ENCODE measurements around the gene ASMTL.
"Not testable (repeated sequence)": the region's sequence is repeated elsewhere in the genome, so short reads cannot be mapped to it uniquely, and the experiment has no call there.

The ASMTL gene, protein sequence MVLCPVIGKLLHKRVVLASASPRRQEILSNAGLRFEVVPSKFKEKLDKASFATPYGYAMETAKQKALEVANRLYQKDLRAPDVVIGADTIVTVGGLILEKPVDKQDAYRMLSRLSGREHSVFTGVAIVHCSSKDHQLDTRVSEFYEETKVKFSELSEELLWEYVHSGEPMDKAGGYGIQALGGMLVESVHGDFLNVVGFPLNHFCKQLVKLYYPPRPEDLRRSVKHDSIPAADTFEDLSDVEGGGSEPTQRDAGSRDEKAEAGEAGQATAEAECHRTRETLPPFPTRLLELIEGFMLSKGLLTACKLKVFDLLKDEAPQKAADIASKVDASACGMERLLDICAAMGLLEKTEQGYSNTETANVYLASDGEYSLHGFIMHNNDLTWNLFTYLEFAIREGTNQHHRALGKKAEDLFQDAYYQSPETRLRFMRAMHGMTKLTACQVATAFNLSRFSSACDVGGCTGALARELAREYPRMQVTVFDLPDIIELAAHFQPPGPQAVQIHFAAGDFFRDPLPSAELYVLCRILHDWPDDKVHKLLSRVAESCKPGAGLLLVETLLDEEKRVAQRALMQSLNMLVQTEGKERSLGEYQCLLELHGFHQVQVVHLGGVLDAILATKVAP

DNA sequence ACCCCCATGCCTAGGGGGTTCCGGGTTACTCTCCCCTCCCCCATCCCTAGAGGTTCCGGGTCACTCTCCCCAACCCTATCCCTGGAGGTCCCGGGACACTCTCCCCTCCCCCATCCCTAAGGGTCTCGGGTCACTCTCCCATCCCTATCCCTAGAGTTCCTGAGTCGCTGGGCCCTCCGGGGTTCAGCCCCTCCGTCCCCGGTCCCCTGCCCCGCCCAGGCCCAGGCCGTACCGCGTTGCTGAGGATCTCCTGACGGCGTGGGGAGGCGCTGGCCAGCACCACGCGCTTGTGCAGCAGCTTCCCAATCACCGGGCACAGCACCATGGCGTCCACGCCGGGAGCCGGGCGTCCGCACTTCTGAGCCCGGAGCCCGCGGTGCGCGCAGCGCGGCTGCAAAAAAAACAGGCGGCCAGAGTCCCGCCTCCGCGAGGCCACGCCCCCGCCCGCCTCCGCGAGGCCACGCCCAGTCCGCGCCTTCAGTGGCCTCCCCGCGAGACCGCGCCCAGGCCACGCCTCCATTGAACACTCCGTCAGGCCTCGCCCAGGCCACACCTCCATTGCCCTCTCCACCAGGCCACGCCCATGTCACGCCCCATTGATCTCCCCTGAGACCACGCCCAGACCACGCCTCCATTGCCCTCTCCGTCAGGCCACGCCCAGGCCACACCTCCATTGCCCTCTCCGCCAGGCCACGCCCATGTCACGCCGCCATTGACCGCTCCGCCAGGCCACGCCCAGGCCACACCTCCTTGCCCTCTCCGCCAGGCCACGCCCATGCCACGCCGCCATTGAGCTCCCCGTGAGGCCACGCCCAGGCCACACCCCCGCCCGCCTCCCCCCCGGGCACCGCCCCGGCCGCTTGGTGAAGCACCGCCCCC is at the start of gene ASMTL:
ASMTL (minus strand) TSS at position 394 of the 879 bp plus-strand sequence; CDS start at position 325, 69 bp downstream.
- DNase-seq, result no peak

DNA sequence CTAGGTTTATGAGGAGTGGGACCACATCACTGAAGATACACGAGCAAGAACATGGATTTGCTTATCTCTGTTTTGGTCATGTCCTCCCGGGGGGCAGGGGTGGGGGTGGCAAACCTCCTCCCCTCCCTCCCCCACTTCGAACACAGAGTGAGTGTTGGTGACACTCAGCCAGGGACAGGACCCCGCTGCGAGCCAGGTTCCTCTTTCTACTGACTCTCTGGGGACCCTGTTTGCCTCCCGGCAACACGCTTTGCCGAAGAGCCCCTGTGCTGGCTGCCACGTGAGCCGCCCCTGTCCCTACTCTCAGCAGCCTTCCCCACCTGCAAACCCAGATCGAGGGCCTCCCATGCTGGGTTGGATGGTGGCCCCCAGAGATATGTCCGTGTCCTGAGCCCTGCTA is 49.5 kb upstream of the ASMTL start:
- DNase-seq, result no peak

DNA sequence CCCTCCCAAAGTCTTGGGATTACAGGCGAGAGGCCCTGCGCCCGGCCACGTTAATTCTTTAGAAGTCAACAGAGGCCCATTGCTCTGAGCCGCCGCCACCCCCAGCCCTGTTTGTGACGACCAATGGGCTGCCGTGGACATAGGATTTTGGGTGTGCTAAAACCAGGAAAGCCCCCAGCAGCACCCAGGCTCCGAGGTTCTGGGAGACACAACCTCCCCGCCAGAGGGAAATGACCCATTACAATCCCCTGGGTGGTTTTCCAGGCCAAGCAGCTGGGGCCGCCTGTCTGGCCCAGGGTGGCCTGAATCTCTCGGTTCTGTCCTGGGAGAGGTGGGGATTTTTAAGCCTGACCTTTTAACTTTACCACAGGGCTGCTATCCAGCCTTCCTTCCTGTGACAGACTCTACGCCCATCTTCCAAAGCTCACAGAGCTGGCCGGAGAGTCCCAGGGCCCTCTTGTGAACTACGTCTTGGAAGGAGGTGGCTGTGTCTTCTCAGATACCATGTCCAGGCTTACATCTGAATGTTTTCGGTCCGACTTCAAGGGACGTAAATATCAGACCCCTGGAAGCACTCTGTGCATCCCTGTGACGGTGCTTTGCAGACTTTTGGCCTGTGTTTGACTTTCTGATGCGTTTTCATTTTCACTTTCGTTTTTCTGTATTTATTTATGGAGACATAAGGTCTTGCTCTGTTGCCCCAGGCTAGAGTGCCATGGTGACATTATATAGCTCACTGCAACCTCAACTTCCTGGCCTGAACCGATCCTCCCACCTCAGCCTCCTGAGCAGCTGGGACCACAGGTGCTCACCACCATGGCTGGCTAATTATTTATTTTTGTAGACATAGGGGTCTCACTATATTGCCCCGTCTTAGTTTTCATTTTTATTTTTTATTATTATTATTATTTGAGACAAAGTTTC is 48.3 kb upstream of the ASMTL start:
- no peak for DNase-seq

DNA sequence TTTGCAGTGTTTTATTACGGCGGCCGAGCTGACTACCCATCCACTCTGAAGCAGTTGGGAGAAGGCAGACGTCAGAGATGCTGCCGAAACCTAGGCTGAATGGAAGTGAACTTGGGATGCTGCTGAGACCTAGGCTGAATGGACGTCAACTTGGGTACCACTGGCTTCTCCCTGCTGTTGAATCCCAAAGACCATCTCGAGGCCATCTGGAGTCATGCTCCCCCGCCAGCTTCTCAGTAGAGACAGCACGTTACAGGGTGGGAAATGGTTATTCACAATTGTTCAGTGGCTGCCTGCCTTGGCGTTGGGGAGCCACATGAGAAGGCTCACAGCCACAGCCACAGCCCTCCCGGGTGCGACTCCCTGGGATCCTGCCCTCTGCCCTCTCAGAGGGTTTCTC is 43.4 kb upstream of the ASMTL start:
- DNase-seq, result no peak

DNA sequence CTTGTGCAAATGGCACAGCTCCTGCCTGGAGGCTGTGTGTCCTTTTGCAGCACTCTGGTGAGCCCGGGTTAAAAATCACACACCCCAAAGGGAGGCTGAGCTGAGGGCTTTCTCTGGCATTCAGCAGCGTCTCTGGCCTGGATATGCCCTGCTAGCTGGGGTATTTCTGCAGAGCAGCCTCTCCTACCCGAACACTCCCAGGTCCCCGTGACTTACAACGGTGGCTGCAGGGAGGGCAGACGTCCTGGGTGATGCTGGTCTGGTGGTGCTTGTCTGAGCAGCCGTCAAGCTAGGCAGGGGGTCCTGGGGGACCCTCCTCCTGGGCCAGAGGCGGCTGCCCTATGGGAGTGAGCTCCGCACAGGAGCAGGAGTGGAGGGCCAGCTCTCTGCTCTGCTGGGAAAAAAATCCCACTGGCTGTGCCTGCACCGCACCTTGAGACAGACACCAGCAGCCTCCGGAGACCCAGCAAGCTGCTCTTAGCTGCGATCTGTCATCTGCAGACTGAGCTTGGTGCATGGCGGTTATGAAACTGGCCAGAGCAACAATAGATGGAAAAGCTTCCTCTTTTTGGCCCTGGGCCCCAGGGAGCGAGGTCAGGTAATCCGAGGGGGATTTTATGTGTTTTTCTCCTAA is 41.3 kb upstream of the ASMTL start:
- DNase-seq, result no peak

DNA sequence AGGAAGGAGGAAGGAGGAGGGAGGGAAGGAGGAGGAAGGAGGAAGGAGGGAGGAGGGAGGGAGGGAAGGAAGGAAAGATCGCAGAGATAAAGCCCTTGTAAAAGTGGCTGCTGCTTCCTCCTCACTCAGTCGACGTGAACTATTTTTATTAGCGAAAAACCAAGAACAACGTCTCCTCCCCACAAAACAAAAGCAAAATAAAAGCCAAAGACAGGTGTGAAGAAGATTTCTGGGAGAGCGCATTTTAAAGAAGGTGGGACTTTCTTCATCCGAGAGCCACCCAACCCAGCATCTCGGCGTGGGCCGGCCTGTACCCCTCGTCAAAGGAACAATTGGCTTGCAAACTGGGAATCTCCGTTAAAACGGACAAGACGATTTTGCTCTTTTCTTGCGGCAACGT is 40.7 kb upstream of the ASMTL start:
- no peak for DNase-seq

DNA sequence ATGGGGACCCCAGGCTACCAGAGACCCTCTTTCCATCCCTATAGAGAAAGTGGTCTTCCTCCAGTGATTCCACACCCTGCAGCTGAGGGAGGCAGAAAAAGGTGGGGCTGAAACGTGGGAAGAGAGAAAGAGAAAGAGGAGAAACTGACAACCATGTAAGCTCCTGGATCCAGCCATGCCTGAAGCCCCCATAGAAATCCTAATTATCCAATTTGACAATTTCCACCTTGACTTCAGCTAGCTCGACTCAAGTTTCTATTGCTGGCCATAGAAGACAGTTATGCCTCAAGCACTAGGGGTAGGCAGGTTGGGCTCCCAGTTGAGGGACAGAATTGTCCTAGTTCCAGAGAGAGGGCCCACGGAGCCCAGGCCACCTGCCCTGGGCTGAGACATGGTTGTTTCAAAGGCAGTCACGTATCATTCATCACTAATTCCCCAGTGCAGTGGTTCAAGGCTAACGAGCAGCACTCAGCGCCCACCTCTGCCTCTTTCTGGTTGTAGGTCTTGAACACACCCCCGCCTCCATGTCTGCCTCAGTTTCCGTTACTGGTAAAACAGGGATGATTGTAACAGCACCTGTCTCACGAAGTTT is 39.8 kb upstream of the ASMTL start:
- DNase-seq, result no peak

DNA sequence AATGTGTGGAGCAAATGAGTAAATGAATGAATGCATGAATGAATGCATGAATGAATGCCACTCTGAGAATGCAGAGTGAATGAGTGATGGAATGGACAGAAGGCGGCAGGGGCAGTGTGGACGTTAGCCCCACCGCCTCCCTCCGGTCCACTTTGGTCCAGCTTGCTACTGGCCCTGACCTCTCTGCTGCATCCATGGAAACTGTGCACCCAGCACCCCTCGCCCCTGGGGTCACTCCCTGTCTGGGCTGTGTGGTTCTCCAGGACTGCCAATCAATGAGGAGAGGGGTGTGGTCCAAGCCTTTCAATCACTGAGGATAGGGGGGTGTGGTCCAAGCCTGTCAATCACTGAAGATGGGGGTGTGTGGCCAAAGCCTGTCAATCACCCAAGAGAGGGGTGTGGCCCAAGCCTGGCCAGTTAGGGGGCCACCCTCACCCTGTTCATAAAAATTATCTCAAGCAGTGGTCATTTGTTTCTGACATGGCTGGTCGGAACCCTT is 39.2 kb upstream of the ASMTL start:
- DNase-seq, result no peak

DNA sequence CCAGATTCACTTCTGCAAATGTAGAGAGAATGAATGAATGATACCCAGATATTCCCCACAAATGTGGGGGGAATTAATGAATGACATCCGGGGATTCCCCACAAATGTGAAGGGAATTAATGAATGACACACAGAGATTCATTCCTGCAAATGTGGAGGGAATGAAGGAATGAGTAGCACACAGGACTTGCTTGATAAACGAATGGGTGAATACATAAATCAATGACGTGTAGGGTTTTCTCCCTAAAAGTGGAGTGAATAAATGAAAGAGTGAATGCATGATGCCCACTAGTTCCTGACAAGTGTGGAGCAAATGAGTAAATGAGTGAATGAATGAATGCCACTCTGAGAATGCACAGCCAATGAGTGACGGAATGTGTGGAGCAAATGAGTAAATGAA is 38.5 kb upstream of the ASMTL start:
- DNase-seq, result not testable (repeated sequence)

DNA sequence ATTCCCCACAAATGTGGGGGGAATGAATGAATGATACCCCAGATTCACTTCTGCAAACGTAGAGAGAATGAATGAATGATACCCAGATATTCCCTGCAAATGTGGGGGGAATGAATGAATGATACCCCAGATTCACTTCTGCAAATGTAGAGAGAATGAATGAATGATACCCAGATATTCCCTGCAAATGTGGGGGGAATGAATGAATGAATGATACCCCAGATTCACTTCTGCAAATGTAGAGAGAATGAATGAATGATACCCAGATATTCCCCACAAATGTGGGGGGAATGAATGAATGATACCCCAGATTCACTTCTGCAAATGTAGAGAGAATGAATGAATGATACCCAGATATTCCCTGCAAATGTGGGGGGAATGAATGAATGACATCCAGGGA is 38.0 kb upstream of the ASMTL start:
- DNase-seq, result not testable (repeated sequence)

DNA sequence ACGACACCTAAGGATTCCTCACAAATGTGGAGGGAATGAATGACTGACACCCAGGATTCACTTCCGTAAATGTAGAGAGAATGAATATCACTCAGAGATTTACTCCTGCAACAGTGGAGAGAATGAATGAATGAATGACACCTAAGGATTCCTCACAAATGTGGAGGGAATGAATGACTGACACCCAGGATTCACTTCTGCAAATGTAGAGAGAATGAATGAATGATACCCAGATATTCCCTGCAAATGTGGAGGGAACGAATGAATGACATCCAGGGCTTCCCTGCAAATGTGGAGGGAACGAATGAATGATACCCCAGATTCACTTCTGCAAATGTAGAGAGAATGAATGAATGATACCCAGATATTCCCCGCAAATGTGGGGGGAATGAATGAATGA is 36.6 kb upstream of the ASMTL start:
- not testable (repeated sequence) for DNase-seq

DNA sequence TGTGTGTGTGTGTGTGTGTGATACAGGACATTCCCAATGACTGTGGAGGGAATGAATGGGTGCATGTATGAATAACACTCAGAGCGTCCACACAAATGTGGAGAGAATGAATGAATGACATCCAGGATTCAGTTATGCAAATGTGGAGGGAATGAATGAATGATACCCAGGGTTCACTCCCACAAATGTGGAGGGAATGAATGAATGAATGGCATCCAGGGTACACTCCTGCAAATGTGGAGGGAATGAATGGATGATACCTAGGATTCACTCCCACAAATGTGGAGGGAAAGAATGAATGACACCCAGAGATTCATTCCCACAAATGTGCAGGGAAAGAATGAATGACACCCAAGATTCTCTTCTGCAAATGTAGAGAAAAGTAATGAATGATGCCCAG is 36.0 kb upstream of the ASMTL start:
- DNase-seq, result no peak

DNA sequence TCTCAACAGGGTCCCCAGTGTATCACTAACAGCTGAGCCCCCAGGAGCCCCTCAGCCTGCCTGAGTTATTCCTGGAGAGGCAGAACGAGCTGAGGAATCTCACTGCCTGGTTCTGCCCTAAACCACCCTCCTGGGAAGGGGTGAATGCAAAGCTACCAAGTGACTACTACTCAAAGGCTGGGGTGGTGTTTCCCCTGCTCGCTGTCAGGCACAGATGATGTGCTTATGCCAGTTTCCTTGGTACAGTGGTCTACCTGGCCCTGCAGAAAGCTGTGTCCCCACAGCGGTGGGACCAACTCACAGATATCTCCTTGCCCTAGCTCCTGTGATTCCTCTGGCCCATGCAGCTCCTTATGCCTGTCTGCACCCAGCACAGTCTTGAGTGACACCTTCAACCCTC is 35.4 kb upstream of the ASMTL start:
- no peak for DNase-seq

DNA sequence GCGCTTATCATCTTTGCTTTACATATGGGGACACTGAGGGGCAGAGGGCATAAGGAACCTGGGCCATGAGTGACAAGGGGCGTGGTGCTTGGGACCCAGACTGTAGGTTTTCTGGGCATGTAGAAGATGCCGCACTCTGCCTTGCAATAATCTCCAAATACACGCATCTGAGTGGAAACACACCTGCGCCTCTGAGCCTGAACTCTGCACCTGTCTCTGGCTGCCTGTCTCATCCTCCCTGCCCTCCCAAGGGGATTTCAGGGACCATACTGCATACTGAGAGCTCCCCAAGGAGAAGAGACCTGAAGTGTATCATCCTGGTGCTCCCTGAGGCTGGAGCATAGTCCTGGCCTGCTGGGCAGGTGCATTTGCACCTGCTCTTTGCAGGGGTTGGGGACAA is 34.7 kb upstream of the ASMTL start:
- DNase-seq, result no peak

DNA sequence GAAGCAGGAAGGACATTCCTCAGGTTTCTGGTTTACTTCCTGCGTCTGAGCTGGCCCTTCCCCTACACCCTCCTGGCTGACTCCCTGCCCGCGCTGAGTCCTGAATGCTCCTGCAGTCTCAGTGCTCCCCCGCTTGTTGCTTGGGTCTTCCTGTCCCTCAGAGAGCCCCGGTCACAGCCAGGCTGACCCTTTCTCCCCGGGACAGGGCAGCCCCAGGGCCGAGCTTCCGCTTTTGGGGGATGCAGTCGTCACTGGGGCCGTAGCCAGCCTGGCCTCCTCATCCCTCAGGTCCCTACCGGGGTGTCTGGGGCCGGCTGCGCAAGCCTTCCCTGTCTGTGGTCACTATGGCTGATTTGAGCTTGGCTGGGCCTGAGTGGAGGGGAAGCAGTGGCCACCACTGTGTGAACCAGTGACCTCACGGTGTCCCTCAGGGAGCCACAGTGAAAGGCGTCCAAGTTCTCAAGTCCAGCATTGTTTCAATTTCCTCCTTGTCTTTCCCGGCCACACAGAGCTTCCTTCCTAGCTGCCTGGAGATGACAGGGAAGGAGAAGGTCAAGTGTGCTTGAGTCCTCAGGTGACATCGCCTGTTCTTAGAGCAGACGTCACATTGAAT is 34.1 kb upstream of the ASMTL start:
- no peak for DNase-seq

DNA sequence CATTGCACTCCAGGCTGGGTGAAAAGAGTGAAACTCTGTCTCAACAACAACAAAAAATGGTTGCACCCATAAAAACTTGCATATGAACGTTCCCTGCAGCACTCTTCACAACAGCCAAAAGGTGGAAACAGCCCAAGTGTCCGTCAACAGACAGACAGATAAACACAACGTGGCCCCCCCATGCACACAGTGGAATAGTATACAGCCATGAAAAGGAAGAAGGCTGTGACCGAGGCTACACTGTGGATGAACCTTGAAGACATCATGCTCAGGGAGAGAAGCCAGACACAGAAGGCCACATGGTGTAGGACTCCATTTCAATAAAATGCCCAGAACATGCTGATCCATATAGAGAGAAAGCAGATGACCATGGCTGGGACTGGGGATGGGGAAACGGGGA is 33.5 kb upstream of the ASMTL start:
- no peak for DNase-seq

DNA sequence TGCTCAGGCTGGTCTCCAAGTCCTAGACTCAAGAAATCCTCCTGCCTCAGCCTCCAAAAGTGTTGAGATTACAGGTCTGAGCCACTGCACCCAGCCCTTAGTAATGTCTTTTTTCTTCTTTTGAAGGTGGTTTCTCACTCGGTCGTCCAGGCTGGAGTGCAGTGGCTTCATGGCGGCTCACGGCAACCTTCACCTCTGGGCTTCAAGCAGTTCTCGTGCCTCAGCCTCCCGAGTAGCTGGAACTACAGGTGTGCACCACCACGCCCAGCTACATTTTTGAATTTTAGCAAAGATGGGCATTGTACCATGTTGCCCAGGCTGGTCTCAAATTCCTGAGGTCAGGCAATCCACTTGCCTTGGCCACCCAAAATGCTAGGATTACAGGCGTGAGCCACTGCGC is 32.3 kb upstream of the ASMTL start:
- DNase-seq, result no peak

DNA sequence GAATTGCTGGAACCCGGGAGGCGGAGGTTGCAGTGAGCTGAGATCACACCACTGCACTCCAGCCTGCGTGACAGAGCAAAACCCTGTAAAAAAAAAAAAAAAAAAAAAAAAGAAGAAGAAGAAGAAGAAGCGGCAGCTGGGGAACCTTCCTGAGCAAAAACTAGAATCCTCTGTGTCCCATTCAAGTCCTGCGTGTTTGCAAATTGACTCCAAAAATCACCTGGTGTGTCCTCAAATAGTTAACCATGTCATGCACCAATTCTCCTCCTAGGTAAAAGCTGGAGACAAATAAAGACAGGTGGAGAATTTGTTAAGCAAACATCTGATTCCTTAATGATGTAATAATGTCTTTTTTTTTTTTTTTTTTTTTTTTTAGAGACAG is 31.9 kb upstream of the ASMTL start:
- no peak for DNase-seq

DNA sequence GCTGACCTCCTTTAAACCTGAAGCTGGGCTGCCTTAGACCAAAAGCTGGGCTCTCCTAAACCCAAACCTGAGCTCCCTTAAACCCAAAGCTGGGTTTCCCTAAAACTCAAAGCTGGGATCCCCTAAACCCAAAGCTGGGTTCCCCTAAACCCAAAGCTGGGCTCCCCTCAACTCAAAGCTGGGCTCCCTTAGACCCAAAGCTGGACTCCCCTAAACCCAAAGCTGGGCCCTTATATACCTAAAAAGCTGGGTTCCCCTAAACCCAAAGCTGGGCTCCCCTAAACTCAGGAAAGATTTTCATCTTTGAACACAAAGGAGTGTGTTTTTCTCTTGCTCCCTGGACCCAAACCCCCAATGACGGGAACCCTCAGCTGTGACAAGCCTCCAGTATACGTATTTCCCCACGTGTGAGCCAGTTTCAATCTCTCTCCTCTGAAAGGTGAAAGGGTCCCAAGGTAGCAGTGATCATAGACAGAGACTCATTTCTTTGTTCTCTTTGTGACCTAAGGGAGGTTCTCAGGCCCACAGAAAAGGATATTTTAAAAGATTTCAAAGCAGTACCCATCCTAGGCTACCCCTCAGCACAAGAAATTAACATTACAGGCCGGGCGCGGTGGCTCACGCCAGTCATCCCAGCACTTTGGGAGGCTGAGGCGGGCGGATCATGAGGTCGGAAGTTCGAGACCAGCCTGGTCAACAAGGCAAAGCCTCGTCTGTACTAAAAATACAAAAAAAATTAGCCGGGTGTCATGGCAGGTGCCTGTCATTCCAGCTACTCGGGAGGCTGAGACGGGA is 31.3 kb upstream of the ASMTL start:
- no peak for DNase-seq

DNA sequence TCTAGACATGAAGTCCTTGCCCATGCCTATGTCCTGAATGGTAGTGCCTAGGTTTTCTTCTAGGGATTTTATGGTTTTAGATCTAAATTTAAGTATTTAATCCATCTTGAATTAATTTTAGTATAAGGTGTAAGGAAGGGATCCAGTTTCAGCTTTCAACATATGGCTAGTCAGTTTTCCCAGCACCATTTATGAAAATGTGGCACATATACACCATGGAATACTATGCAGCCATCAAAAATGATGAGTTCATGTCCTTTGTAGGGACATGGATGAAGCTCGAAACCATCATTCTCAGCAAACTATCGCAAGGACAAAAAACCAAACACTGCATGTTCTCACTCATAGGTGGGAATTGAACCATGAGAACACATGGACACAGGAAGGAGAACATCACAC is 29.8 kb upstream of the ASMTL start:
- DNase-seq, result not testable (repeated sequence)

Data from NCI-H748 treated with DMSO at 0.1 percent for 48 hours (cell line).